ENCODE measurements around the gene MFN1. TPM values are rescaled to one million over a fixed set of nuclear protein-coding genes. Genes with fewer than 3 reads are reported as not detected.

The MFN1 gene
- total and polyA plus RNA-seq, 12 donors: 15.0 to 82.1 (median 66.5) TPM

GRCh38 chr3:179373938-179374337 lies 26.4 kb downstream of the MFN1 start:
- peaks cover 0 to 99% (median 34%) of the 10 kb centered on the region in 9 donors for H3K36me3 ChIP-seq
- H3K4me1 ChIP-seq: no peaks in the 10 kb centered on the region
- intact Hi-C loops (cut with DNase I): no loop called here
- no peak overlapping the region for H3K27ac ChIP-seq
- ATAC-seq: no peak
- DNase-seq: no peak
- H3K9me3 ChIP-seq: no peaks in the 10 kb centered on the region
- TF ChIP-seq, protein P1, sequence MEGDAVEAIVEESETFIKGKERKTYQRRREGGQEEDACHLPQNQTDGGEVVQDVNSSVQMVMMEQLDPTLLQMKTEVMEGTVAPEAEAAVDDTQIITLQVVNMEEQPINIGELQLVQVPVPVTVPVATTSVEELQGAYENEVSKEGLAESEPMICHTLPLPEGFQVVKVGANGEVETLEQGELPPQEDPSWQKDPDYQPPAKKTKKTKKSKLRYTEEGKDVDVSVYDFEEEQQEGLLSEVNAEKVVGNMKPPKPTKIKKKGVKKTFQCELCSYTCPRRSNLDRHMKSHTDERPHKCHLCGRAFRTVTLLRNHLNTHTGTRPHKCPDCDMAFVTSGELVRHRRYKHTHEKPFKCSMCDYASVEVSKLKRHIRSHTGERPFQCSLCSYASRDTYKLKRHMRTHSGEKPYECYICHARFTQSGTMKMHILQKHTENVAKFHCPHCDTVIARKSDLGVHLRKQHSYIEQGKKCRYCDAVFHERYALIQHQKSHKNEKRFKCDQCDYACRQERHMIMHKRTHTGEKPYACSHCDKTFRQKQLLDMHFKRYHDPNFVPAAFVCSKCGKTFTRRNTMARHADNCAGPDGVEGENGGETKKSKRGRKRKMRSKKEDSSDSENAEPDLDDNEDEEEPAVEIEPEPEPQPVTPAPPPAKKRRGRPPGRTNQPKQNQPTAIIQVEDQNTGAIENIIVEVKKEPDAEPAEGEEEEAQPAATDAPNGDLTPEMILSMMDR (IDR thresholded peaks at IDR 0.05): no peak
- 98% methylated on average over 6 of the region's 6 CpGs for WGBS, 2 donors
- no peaks in the 10 kb centered on the region for H3K27me3 ChIP-seq
- H3K4me3 ChIP-seq: no peak overlapping the region

DNA sequence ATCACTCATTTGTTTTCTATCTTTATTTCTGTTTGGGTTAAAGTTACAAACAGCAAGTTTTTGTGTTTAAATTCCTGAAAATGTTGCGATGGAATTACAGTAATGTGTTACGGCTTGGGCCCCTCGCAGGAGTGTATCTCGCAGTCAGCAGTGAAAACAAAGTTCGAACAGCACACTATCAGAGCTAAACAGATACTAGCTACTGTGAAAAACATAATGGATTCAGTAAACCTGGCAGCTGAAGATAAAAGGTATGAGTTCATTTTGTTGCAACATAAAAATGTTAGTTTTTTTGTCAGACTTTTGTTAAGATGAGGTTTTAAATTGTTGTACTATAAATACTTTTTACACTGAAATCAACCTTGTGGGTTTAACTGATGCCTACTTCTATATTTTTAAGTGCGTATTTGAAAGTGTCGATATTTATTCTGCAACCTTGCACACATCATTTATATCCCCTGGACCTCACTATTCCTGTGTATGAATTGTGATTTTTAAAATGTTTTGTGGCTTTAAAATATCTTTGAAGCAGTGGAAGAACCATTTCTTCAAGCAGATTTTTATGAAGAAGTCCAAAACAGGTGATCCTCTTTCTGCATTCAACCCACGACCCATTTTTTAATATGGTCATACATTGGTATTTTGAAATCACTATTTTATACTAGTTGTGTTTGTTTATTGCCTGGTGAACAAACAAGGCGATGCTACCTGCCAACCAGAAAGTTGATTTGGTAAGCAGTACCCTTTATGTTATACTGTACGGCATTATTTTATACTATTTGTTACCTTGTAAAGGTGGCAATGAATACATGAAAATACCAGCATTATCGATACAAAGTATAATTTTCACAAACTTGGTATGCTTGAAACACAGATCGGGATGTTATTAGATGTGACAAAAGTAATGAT lies 27.8 kb downstream of the MFN1 start:
- Histone ChIP-seq H3K9me3 (no peaks in the 10 kb centered on the region), H3K27ac (no peak overlapping the region), H3K4me3 (no peak overlapping the region), H3K36me3 (peaks cover 0 to 99% (median 45%) of the 10 kb centered on the region in 9 donors), H3K27me3 (no peaks in the 10 kb centered on the region), H3K4me1 (no peaks in the 10 kb centered on the region)
- intact Hi-C loops (cut with DNase I): no loop called here
- TF ChIP-seq, protein P1 (IDR thresholded peaks at IDR 0.05): no peak
- WGBS, 2 donors: 89 to 91% methylated on average over 12 of the region's 12 CpGs
- DNase-seq: no peak
- ATAC-seq: no peak

GRCh38 chr3:179376474-179376873 lies 29.0 kb downstream of the MFN1 start:
- TF ChIP-seq, protein P1 (IDR thresholded peaks at IDR 0.05): no peak
- no peak overlapping the region for H3K4me3 ChIP-seq
- no peak overlapping the region for H3K27ac ChIP-seq
- H3K36me3 ChIP-seq: peaks cover 0 to 99% (median 37%) of the 10 kb centered on the region in 9 donors
- no peak for DNase-seq
- no peaks in the 10 kb centered on the region for H3K27me3 ChIP-seq
- intact Hi-C loops (cut with DNase I): no loop called here
- ATAC-seq: no peak
- WGBS, 2 donors: 93 to 95% methylated on average over 1 of the region's 1 CpG
- no peaks in the 10 kb centered on the region for H3K4me1 ChIP-seq
- no peaks in the 10 kb centered on the region for H3K9me3 ChIP-seq

DNA sequence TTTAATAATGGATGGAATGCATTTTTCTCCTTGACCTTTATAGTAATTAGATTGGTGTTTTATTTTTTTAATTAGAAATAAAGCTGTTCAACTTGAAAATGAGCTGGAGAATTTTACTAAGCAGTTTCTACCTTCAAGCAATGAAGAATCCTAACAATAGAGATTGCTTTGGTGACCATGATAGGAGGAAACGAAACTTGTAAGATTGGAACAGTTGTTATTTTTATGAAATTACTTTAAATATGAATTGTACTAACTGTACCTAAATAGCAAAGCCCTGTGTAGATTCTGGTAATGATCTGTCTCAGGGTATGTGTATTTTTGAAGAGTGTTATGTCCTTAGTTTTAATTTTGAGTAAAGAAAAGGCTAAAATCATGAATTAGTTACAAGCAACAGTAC lies 44.4 kb downstream of the MFN1 start:
- WGBS, 2 donors: 87 to 89% methylated on average over 1 of the region's 1 CpG
- no peak overlapping the region for H3K27ac ChIP-seq
- TF ChIP-seq, protein P1 (IDR thresholded peaks at IDR 0.05): no peak
- no peak overlapping the region for H3K4me3 ChIP-seq
- ATAC-seq (no peak), DNase-seq (no peak)
- no peaks in the 10 kb centered on the region for H3K4me1 ChIP-seq
- intact Hi-C loops (cut with DNase I): no loop called here
- no peaks in the 10 kb centered on the region for H3K27me3 ChIP-seq
- peaks cover 0 to 100% (median 29%) of the 10 kb centered on the region in 9 donors for H3K36me3 ChIP-seq
- no peaks in the 10 kb centered on the region for H3K9me3 ChIP-seq
